HepG2 (cell line): Measurements from ENCODE around the gene CPLX1. TPM values are rescaled to one million over a fixed set of nuclear protein-coding genes. Genes with fewer than 3 reads are reported as not detected.

Experiments used
- ATAC-seq: fragments of 200-7000 bp; cut with Tn5 transposase; 3 replicates; pipeline ENCODE4 v1.9.1; 2020; ENCODE audit warnings: mild to moderate bottlenecking, moderate library complexity
- BruUV-seq: library from RNA; stranded (reverse); fragments of 400-500 nt; replicated peaks from 2 replicates; lab custom pipeline; 2021; lab: Mats Ljungman, UMichigan
- CTCF ChIA-PET: fragments of 300-600 bp; formaldehyde crosslinking; extraction: SDS; loops from one replicate; lab custom pipeline; 2021; ENCODE audit warnings: low total read pairs, inconsistent platforms, low intra/inter-chr PET ratio; lab: Yijun Ruan, JAX
- POLR2A ChIA-PET: fragments of 350-600 bp; sonication (Branson Sonifier 250); formaldehyde crosslinking; loops from one replicate; lab custom pipeline; 2020; ENCODE audit warnings: antibody characterized with exemption, inconsistent platforms; lab: Yijun Ruan, JAX
- DNase-seq: peaks from one replicate; pipeline ENCODE4 v3.0.0-alpha.2; 2015; ENCODE audit warnings: low spot score
- FAIRE-seq: peaks from 3 replicates; lab custom pipeline; 2011; peaks lifted over from hg19 to GRCh38; lab: Jason Lieb, UNC
- H2AFZ ChIP-seq: one replicate; pipeline ENCODE4 v1.6.1; 2011; ENCODE audit warnings: low read length, inconsistent platforms
- H3K27ac ChIP-seq: fragments of 300-600 bp; 3 replicates; pipeline ENCODE4 v1.8.0; 2011; ENCODE audit warnings: mixed run types, mild to moderate bottlenecking, mixed read lengths, low read length, inconsistent platforms; ENCODE audit not compliant: insufficient read depth; ENCODE audit errors: extremely low read length
- H3K27me3 ChIP-seq, 2 experiments: fragments of 200-600 bp in 1 of 2; 2 replicates in 1 of 2; 3 replicates in 1 of 2; pipeline versions ENCODE4 v1.6.0 to v1.8.0; 2011; ENCODE audit warnings: low read length in 2 of 2, mild to moderate bottlenecking in 2 of 2, moderate library complexity in 2 of 2, inconsistent platforms in 1 of 2; ENCODE audit not compliant: insufficient read depth in 2 of 2, control insufficient read depth in 1 of 2
- H3K36me3 ChIP-seq, 2 experiments: fragments of 200-600 bp in 1 of 2; replicated peaks in 1 of 2; 2 replicates in 1 of 2; 3 replicates in 1 of 2; pipeline versions ENCODE4 v1.5.1 to v1.8.0; 2011; ENCODE audit warnings: low read length in 2 of 2, inconsistent platforms in 1 of 2; ENCODE audit not compliant: insufficient read depth in 2 of 2, control insufficient read depth in 1 of 2
- H3K4me1 ChIP-seq: 2 replicates; pipeline ENCODE4 v1.5.1; 2012; ENCODE audit warnings: low read length, inconsistent platforms; ENCODE audit not compliant: insufficient read depth
- H3K4me2 ChIP-seq: 2 replicates; pipeline ENCODE4 v1.6.0; 2011; ENCODE audit warnings: low read depth, low read length, inconsistent platforms
- H3K4me3 ChIP-seq, 3 experiments: fragments of 200-600 bp in 1 of 3; sonication (generic), shearing (Covaris generic) in 1 of 3; replicated peaks in 1 of 3; 2 replicates each; pipeline ENCODE4 v1.5.1; 2011 to 2016; ENCODE audit warnings: low read length in 3 of 3, inconsistent platforms in 2 of 3, low read depth in 2 of 3, mild to moderate bottlenecking in 2 of 3, control low read depth in 1 of 3, mixed read lengths in 1 of 3; ENCODE audit not compliant: insufficient read depth in 1 of 3
- H3K79me2 ChIP-seq: one replicate; pipeline ENCODE4 v1.6.1; 2011; ENCODE audit warnings: low read length, inconsistent platforms; ENCODE audit not compliant: insufficient read depth
- H3K9ac ChIP-seq: 2 replicates; pipeline ENCODE4 v1.6.0; 2011; ENCODE audit warnings: mild to moderate bottlenecking, low read depth, low read length, inconsistent platforms; ENCODE audit not compliant: insufficient read depth
- H3K9me3 ChIP-seq: 2 replicates; pipeline ENCODE4 v1.5.1; 2012; ENCODE audit warnings: mild to moderate bottlenecking, low read length
- H4K20me1 ChIP-seq: 2 replicates; pipeline ENCODE4 v1.6.0; 2011; ENCODE audit warnings: inconsistent platforms, mild to moderate bottlenecking, low read length, moderate library complexity; ENCODE audit not compliant: insufficient read depth
- AGO2 ChIP-seq: fragments of 200-400 bp; formaldehyde crosslinking; optimal IDR thresholded peaks from 2 replicates; pipeline ENCODE3; 2017; ENCODE audit warnings: mild to moderate bottlenecking, low read depth, low read length, moderate library complexity
- HCFC1 ChIP-seq: fragments of 150-350 bp; IDR thresholded peaks from 2 replicates; pipeline ENCODE4 v1.6.1; 2014; ENCODE audit warnings: low read depth, low read length
- KDM6A ChIP-seq: IDR thresholded peaks from 2 replicates; pipeline ENCODE4 v1.6.1; 2016; ENCODE audit warnings: low read depth
- POGZ ChIP-seq: sonication (generic); formaldehyde crosslinking; IDR thresholded peaks from 2 replicates; pipeline ENCODE4 v1.4.0; 2020; ENCODE audit warnings: mild to moderate bottlenecking, missing genetic modification reagents
- TAF15 ChIP-seq: fragments of 200-400 bp; formaldehyde crosslinking; IDR thresholded peaks from one replicate; pipeline ENCODE4 v1.6.1; 2018; ENCODE audit warnings: mild to moderate bottlenecking, low read depth, low read length; ENCODE audit not compliant: poor library complexity, severe bottlenecking
- ZNF432 ChIP-seq: sonication (generic); formaldehyde crosslinking; IDR thresholded peaks from 2 replicates; pipeline ENCODE4 v1.5.0; 2020; ENCODE audit warnings: missing genetic modification reagents, mild to moderate bottlenecking, borderline replicate concordance
- ZNF883 ChIP-seq: sonication (generic); formaldehyde crosslinking; IDR thresholded peaks from 2 replicates; pipeline ENCODE4 v1.5.1; 2020; ENCODE audit warnings: mild to moderate bottlenecking, missing genetic modification reagents; ENCODE audit errors: not compliant biosample characterization
- WGBS: methylation state at CpG from one replicate; pipeline ENCODE4 v1.1.6; 2017; ENCODE audit warnings: low lambda C conversion rate; 5-methylcytosine and 5-hydroxymethylcytosine counted together
- in situ Hi-C: cut with HindIII; loops from 2 replicates; pipeline ENCODE4 v1.10.0; 2017; ENCODE audit warnings: low pct_unique_long_range_greater_than_20kb; ENCODE audit not compliant: extremely low pct_ligation_motif_present
- intact Hi-C: fragments of 100-400 bp; cut with micrococcal nuclease; formaldehyde crosslinking; loops from one replicate; pipeline ENCODE4 v1.10.0; 2022; ENCODE audit not compliant: unreplicated experiment
- polyA plus RNA-seq, 8 experiments: library from polyadenylated mRNA; depleted of rRNA in 3 of 8; stranded (reverse) in 7 of 8; unstranded in 1 of 8; fragments of >200 nt; fragmentation: Illumina TruSeq in 4 of 8; extraction: Trizol in 4 of 8; gene quantifications; 2 replicates each; pipeline versions ENCODE4 v1.2.1 to v1.2.3, GENCODE V29; 2011 to 2016; ENCODE audit warnings: low read depth in 4 of 8, missing spikeins in 1 of 8, mixed read lengths in 1 of 8; ENCODE audit not compliant: insufficient read depth in 1 of 8
- total RNA-seq, 5 experiments: library from RNA; depleted of rRNA; stranded (reverse); fragments of >200 nt; fragmentation: Illumina TruSeq; extraction: Trizol; gene quantifications; 2 replicates each; pipeline ENCODE4 v1.2.3, GENCODE V29; 2016; ENCODE audit warnings: low read depth in 1 of 5
- TF ChIP-seq, protein P1 (sequence below): sonication (generic); formaldehyde crosslinking; IDR thresholded peaks from 2 replicates; pipeline ENCODE4 v1.4.0; 2020; ENCODE audit warnings: missing genetic modification reagents, borderline replicate concordance
- TF ChIP-seq, protein P2 (sequence below): sonication (generic); formaldehyde crosslinking; IDR thresholded peaks from 2 replicates; pipeline ENCODE4 v1.8.1; 2023; ENCODE audit warnings: mild to moderate bottlenecking, inconsistent platforms, moderate library complexity, missing genetic modification reagents, borderline replicate concordance
- TF ChIP-seq, protein P3 (sequence below), 2 experiments: IDR thresholded peaks; 2 replicates each; pipeline ENCODE4 v1.6.1; 2011 to 2012; ENCODE audit warnings: low read length in 2 of 2, borderline replicate concordance in 1 of 2, low read depth in 1 of 2, mild to moderate bottlenecking in 1 of 2, moderate library complexity in 1 of 2

The CPLX1 gene
- total and polyA plus RNA-seq, 2 of the 13 experiments (the other 11 are each of a cell fraction or from before 2014, with no cell fraction given), result 0.18 TPM

DNA sequence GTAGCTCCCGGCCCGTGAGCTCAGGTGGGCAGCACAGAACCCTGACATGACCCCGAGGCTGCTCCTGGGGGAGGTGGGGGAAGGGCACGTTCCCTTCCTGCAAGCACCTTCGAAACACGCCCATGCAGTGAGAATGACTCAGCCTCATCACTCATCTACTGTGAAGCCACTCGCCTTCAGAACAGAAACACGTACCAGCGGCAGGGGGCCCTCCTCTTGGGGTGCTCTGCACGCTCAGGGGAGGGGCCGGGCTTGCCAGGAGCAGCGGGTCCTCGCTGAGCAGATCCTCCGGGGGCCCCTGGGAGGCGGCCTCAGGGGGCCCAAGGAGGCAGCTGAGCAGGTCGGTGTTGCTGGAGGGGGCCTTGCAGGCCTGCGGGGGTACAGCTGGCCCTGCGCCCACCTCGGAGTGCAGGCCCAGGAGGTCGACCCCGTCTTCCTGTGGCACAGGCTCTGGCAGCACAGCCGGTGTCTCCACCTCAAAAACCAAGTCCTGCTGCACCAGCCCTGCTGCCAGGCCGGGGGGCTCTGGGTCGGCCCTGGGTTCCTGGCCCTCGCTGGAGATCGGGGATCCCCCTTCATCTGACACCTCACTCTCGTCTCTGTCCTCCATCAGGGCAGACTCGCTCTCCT, 40.9 kb upstream of the CPLX1 start:
- in situ Hi-C loops, result no loop called here
- Histone ChIP-seq H3K79me2 (no peaks in the 10 kb centered on the region), H3K27me3 (no peaks in the 10 kb centered on the region), H3K9ac (no peak overlapping the region), H3K9me3 (no peaks in the 10 kb centered on the region), H3K4me1 (no peaks in the 10 kb centered on the region), H2AFZ (no peak overlapping the region), H3K4me2 (no peak overlapping the region), H3K36me3 (peaks cover 13 to 38% of the 10 kb centered on the region in 2 experiments; a peak in 4 of 5 replicates), H3K27ac (no peak overlapping the region), H3K4me3 (no peak overlapping the region), H4K20me1 (no peaks in the 10 kb centered on the region)
- WGBS, result 97% methylated on average over 11 of the region's 28 CpGs
- ChIA-PET POLR2A (no interaction called here), CTCF (interaction anchor here (0.6 kb wide), 1 partner anchor 14 kb away, joined by 3 read pairs; no protein-coding TSS in a partner anchor)
- FAIRE-seq (no peak), DNase-seq (no peak), ATAC-seq (no peak)
- TF ChIP-seq, protein P1, sequence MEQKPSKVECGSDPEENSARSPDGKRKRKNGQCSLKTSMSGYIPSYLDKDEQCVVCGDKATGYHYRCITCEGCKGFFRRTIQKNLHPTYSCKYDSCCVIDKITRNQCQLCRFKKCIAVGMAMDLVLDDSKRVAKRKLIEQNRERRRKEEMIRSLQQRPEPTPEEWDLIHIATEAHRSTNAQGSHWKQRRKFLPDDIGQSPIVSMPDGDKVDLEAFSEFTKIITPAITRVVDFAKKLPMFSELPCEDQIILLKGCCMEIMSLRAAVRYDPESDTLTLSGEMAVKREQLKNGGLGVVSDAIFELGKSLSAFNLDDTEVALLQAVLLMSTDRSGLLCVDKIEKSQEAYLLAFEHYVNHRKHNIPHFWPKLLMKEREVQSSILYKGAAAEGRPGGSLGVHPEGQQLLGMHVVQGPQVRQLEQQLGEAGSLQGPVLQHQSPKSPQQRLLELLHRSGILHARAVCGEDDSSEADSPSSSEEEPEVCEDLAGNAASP (CRISPR knock-in tag), result no peak
- no peak for TF ChIP-seq ZNF432
- TF ChIP-seq ZNF883, result no peak
- no peak for TF ChIP-seq HCFC1
- no peak for TF ChIP-seq POGZ (CRISPR knock-in tag)
- intact Hi-C loops, result no loop called here
- BruUV-seq, result no TSS peak

GRCh38 chr4:866068-866760, 40.3 kb upstream of the CPLX1 start:
- H3K9ac ChIP-seq, result no peak overlapping the region
- BruUV-seq, result no TSS peak
- H3K27me3 ChIP-seq, result no peaks in the 10 kb centered on the region
- H3K4me2 ChIP-seq, result no peak overlapping the region
- H3K36me3 ChIP-seq, result peaks cover 13 to 43% of the 10 kb centered on the region in 2 experiments; a peak in 4 of 5 replicates
- no peaks in the 10 kb centered on the region for H3K79me2 ChIP-seq
- H3K9me3 ChIP-seq, result no peaks in the 10 kb centered on the region
- no peaks in the 10 kb centered on the region for H3K4me1 ChIP-seq
- no peak overlapping the region for H3K27ac ChIP-seq
- in situ Hi-C loops (no loop called here), intact Hi-C loops (no loop called here)
- H4K20me1 ChIP-seq, result no peaks in the 10 kb centered on the region
- POLR2A ChIA-PET, result no interaction called here
- H2AFZ ChIP-seq, result no peak overlapping the region
- DNase-seq (no peak), ATAC-seq (no peak), FAIRE-seq (no peak)
- WGBS, result 95% methylated on average over 19 of the region's 24 CpGs
- CTCF ChIA-PET, result interaction anchor here (0.6 kb wide), 1 partner anchor 15 kb away, joined by 3 read pairs; no protein-coding TSS in a partner anchor
- H3K4me3 ChIP-seq, result no peak overlapping the region
- TF ChIP-seq, protein P2, sequence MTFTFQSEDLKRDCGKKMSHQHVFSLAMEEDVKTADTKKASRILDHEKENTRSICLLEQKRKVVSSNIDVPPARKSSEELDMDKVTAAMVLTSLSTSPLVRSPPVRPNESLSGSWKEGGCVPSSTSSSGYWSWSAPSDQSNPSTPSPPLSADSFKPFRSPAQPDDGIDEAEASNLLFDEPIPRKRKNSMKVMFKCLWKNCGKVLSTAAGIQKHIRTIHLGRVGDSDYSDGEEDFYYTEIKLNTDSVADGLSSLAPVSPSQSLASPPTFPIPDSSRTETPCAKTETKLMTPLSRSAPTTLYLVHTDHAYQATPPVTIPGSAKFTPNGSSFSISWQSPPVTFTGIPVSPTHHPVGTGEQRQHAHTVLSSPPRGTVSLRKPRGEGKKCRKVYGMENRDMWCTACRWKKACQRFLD, result no peak
- peak; percentile 14 for TF ChIP-seq AGO2
- TF ChIP-seq KDM6A (CRISPR knock-in tag), result no peak
- TF ChIP-seq, protein P3, sequence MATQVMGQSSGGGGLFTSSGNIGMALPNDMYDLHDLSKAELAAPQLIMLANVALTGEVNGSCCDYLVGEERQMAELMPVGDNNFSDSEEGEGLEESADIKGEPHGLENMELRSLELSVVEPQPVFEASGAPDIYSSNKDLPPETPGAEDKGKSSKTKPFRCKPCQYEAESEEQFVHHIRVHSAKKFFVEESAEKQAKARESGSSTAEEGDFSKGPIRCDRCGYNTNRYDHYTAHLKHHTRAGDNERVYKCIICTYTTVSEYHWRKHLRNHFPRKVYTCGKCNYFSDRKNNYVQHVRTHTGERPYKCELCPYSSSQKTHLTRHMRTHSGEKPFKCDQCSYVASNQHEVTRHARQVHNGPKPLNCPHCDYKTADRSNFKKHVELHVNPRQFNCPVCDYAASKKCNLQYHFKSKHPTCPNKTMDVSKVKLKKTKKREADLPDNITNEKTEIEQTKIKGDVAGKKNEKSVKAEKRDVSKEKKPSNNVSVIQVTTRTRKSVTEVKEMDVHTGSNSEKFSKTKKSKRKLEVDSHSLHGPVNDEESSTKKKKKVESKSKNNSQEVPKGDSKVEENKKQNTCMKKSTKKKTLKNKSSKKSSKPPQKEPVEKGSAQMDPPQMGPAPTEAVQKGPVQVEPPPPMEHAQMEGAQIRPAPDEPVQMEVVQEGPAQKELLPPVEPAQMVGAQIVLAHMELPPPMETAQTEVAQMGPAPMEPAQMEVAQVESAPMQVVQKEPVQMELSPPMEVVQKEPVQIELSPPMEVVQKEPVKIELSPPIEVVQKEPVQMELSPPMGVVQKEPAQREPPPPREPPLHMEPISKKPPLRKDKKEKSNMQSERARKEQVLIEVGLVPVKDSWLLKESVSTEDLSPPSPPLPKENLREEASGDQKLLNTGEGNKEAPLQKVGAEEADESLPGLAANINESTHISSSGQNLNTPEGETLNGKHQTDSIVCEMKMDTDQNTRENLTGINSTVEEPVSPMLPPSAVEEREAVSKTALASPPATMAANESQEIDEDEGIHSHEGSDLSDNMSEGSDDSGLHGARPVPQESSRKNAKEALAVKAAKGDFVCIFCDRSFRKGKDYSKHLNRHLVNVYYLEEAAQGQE (IDR thresholded peaks at IDR 0.05; ENCODE audit: borderline replicate concordance in 1 of 2, low read depth in 1 of 2, low read length in 2 of 2), result no peak
- no peak for TF ChIP-seq TAF15
